ENCODE measurements around the gene HSPA12A.

DNA sequence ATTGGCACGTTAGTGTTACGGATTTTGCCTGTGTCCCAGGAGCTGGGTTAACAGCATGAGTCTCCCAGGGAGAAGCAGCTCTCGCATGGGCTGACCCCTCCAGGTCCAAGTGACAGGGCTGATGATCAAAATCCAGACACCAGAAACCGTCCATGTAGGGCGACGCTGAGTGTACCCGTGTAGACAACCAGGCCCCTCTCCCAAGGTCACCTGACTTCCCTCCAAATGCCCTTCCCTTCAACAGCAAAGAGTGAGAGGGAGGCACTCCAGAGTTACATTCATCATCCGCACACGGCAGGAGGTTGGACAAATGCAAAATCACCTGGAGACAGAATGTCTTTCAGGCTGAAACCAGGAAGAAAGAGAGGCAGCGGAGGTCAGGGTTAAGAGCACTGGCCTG, 14.9 kb upstream of the HSPA12A start:
- TF ChIP-seq POLR2A (IDR thresholded peaks at IDR 0.05): no peak
- TF ChIP-seq, protein P1, sequence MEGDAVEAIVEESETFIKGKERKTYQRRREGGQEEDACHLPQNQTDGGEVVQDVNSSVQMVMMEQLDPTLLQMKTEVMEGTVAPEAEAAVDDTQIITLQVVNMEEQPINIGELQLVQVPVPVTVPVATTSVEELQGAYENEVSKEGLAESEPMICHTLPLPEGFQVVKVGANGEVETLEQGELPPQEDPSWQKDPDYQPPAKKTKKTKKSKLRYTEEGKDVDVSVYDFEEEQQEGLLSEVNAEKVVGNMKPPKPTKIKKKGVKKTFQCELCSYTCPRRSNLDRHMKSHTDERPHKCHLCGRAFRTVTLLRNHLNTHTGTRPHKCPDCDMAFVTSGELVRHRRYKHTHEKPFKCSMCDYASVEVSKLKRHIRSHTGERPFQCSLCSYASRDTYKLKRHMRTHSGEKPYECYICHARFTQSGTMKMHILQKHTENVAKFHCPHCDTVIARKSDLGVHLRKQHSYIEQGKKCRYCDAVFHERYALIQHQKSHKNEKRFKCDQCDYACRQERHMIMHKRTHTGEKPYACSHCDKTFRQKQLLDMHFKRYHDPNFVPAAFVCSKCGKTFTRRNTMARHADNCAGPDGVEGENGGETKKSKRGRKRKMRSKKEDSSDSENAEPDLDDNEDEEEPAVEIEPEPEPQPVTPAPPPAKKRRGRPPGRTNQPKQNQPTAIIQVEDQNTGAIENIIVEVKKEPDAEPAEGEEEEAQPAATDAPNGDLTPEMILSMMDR (IDR thresholded peaks at IDR 0.05): no peak

All from Peyer's patch (tissue), 4 donors.